GM18870 (cell line): ENCODE data around the gene RAB9A.
"Not testable (repeated sequence)": the region's sequence is repeated elsewhere in the genome, so short reads cannot be mapped to it uniquely, and the experiment has no call there.

Source experiments
- ATAC-seq: cut with Tn5 transposase; IDR thresholded peaks from one replicate; pipeline ENCODE4 v1.9.1; 2021; ENCODE audit warnings: moderate library complexity; ENCODE audit not compliant: unreplicated experiment

The RAB9A gene, protein sequence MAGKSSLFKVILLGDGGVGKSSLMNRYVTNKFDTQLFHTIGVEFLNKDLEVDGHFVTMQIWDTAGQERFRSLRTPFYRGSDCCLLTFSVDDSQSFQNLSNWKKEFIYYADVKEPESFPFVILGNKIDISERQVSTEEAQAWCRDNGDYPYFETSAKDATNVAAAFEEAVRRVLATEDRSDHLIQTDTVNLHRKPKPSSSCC

DNA sequence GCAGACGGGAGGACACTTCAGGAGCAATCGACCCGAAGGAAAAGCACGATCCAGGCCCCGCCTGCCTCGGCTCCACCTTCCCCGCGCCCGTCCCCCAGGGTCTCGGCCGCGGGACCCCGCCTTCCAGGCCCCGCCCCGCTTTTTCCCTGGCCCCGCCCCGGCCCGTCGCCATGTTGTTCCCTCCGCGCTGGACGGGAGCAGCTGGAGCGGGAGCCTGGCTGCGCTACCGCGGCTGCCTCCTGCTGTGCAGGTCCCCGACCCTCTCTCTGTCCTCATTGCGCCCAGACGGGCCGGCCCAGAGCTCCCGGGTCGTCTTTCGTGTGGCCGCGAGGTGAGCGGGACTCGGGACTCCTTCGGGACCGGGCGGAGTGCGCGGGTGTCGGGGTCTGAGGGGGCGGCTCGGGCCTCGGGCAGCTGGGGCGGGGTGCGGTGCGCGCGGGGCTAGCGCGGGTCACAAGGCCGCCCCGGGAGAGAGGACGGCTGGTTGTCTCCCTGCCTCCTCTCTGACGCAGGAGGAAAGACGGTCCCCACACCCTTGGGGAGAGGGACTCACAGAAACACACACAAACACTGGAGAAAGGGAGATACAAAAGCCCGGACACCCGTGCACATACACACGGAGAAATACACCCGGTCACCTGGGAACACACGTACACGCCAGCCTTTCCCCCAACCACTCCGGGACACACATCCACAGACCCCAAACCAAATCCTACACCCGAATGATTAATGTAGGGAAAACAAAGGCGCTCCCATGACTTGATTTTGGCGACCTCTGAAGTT is at the start of gene RAB9A:
Gene RAB9A (plus strand): TSS at position 171 of the 783 bp plus-strand sequence. CDS start 19,619 bp downstream, outside the sequence.
- peak; percentile 33 for ATAC-seq

DNA sequence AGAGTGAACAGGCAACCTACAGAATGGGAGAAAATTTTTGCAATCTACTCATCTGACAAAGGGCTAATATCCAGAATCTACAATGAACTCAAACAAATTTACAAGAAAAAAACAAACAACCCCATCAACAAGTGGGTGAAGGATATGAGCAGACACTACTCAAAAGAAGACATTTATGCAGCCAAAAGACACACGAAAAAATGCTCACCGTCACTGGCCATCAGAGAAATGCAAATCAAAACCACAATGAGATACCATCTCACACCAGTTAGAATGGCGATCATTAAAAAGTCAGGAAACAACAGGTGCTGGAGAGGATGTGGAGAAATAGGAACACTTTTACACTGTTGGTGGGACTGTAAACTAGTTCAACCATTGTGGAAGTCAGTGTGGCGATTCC is 47.2 kb upstream of the RAB9A start:
- not testable (repeated sequence) for ATAC-seq

DNA sequence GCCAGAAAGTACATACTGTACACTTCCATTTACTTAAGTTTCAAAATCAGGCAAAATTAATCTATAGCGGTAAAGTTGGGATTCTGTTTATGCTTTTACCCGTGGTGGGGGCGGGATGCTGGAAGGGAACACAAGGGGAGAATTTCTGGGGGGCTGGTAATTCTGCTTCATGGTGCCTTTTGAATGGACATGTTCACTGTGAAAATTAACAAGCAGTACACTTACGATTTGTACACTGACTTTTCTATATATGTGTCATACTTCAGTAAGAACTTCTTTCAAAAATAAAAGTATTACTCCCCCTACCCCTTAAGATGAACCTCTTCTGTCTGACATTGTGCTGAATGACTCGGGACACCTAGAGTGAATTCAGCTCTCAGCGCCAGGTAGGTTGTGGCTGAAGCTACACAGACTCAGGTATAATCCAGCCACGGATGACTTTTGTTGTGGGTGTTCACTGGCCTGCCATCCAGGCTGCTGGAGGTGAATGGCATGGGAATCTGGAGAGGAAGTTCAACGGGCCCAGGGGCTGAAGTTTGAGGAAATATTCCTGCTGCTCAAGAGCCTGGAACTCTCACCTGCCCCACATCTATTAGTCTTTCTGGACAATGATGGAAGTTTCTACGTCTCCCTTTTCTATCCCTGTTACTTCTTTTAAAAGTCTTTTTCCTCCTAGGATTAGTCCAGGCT is 43.3 kb upstream of the RAB9A start:
- no peak for ATAC-seq

DNA sequence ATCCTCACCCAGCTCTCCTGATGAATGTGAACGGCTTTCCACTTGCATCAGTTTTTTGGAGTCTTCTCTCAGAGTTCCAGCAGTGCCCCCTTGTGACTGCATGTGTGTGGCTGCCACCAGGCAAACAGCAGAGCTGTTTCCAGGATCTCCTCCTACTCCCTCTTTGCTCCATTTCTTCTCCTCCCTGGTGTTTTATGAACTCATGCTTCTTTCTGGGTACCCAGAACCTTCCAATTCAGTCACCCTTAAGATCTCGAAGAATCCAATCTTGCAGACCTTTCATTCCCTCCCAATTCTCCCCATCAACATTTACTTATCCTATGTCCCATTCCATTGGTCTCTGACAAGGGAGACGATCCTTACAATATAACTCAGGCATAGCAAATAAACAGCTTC is 42.8 kb upstream of the RAB9A start:
- ATAC-seq: no peak

DNA sequence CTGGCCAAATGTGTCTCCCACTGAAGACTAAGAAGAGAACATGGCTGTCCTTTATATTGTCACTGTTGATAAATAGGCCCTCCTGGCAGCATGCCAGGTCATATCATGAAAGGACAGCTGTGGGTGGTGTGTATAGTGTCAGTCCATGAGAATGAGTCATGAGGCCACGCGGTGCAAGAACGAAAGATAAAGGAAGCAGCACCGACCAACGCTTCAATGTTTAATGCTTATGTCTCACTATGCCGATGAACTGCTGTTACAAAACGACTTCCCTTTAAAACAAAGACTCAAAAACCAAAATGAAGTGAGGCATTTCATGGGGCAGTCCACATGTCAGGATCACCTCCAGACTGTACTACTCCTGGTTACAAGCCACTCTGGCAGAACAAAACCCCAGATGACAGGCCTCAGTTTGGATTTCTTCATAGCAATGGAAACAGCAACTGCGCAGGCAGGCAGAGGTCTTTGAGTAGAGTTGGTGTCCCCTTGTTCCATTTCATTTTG is 41.2 kb upstream of the RAB9A start:
- no peak for ATAC-seq

DNA sequence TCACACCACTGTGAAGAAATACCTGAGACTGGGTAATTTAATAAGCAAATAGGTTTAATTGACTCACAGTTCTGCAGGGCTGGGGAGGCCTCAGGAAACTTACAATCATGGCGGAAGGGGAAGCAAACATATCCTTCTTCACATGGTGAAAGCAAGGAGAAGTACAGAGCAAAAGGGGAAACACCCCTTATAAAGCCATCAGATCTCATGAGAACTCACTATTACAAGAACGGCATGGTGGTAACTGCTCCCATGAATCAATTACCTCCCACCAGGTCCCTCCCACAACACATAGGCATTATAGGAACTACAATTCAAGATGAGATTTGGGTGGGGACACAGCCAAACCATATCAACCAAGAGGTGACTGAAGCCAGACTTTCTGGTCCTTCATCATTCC is 40.6 kb upstream of the RAB9A start:
- not testable (repeated sequence) for ATAC-seq

DNA sequence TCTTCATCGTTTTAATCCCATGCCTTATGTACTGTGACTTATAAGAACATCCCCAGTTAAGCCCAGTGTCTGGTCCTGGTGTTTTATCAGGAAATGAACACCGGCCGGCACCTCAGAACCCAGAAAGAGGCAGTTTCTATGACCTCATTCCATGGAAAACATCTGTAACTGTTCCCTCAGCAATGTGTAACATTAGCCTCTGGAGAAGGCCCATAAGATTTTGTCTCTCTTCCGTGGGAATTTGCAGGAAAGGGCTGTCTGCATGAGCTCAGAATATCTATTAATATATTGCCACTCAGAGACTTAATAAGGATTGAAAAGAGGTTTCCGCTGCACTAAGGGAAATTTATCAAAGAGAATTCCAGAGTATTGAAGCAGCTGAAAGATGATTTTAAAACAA is 39.1 kb upstream of the RAB9A start:
- ATAC-seq: no peak

DNA sequence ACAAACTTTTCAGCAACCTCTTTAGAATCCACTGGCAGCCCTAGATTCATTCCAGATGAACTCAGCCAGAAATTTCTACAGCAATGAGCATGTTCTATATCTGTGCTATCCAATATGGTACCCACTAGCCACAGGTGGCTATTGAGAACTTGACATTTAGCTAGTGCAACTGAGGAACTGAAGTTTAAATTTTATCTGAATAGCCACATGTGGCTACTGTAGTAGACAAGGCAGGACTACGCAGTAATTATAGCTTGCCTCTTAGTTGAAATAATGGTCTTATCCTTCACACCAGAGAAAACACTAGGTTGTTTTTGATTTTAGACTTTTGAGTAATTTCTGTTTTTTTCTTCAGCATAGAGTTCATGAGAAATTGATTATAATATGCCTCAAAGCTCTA is 38.6 kb upstream of the RAB9A start:
- ATAC-seq: no peak

DNA sequence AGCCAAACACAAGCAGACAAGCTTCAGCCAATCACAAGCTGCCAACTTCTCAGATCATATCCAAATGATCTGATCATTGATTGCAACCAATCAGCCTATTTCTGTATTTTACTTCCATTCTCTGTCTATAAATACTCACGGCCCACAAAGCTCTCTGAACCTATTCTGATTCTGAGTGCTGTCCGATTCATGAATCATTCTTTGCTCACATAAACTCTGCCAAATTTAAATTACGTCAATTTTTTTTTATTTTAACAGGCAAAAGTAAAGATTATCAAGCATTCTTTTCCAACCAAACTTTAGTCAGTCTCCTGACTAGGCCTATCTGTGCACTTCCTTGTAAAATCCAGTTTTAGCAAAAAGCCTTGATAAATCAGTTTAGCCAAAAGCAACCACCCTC is 37.8 kb upstream of the RAB9A start:
- ATAC-seq: no peak

DNA sequence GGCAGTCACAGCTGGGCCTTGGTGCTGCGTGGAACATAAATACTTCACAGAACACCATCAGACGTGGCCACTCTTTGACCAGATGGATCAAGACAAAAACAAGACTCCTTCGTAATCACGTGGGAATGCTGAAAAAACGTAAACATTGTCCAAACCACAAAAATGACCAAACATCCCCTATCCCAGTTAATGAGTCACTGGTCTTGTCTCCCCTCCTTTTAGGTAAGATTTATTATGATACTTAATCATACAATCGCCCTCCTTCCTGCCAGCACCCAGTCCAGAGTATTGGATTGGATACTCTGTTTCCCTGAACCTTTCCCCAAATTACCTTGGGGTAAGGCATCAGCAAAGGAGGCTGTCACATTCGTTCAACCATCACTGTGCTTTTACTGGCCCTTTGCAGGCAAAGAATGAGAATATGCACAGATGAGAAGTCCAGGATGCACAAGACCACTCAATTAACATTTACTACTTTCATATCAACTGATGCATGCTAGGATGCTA is 36.6 kb upstream of the RAB9A start:
- peak; percentile 3 for ATAC-seq

DNA sequence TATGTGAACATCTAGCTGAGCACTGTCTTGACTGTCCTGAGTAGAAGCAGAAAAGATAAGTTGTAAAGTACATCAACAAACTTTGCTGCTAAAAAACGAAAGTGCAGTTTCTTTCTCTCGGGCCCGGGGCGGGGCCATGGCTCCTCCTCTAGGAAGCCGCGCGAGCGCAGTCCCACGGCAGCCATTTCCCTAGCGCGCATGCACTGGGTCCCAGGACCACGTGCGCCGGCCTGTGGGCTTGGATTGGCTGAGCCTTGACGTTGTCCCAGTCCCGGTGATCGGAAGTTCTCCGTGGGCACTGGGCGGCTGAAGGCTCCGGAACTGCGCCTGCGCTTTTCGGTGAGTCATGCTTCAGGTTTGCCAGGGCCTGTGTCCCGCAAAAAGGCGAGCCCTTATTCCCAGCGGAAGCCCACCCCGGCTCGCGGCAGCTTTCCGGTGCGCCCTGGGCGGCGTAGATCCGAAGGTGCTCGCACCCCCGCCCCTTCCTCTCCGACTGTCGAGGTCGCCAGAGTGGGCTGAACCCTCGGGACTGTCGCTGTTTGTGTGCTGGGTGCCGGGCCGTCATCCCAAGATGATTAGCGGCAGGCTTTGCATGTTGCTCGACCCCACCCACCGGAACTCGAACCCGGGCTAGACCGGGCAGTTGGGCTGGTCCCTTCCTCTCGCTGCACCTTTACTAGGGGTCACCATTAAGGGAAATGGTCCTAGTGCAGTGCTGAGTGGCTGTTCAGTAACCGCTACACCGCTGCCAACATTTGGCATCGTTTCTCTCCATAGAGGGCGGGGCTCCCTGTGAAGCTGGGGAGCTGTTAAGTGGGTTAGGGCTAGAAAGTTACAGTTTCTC is 35.9 kb upstream of the RAB9A start, which contains the start of gene TCEANC:
Gene TCEANC (plus strand): TSS at position 292 of the 844 bp plus-strand sequence. CDS start 9,368 bp downstream, outside the sequence.
- peak; percentile 93 for ATAC-seq

DNA sequence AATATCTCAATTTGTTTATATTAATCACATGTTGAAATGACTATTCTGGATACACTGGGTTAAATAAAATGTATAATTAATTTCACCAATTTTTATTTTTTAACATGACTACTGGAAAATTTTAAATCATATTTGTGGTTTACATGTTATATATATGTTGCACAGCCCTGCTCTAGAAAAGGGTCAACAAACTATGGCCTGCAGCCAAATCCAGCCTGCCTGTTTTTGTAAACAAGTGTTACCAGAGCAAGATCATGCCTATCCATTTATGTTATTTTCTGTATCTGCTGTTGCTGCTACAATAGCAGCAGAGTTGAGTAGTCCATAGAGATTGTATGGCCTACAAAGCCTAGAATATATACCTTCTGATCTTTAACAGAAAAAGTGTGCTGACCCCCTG is 34.8 kb upstream of the RAB9A start:
- ATAC-seq: no peak

DNA sequence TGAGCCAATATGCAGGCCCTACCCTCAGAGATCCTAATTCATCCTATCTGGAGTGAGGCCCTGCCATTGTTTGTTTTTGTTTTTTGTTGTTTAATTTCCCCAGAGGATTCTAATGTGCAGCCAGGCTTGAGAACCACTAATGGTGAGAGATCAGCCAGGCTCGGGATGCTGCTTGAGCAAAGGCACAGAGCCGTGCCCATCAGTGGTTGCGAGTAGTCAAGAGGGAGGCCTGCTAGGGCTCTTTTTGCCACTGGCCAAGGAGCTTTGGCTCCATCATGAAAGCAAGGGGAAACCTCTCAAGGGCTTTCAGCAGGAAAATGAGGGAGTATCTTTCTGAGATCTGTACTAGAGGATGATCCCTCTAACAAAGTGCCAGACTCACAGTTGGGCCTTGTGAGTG is 33.3 kb upstream of the RAB9A start:
- ATAC-seq: no peak

DNA sequence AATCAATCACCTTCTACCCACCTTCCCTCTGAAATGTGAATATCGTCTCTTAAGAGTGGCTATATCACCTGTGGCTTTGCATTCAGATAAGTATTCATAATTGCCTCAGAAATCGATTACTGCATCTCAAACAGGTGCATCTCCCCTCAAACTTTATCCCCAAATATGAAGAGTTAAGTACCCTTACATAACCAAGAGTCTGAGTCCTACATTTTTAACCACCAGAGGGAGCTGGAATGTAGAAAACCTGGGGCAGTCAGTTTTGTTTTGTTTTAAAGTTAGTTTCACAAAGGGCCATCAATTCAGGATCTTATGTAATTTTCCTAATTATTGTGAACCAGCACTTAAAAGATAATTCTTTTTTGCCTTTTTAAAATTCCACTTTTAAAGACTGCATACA is 30.3 kb upstream of the RAB9A start:
- no peak for ATAC-seq

DNA sequence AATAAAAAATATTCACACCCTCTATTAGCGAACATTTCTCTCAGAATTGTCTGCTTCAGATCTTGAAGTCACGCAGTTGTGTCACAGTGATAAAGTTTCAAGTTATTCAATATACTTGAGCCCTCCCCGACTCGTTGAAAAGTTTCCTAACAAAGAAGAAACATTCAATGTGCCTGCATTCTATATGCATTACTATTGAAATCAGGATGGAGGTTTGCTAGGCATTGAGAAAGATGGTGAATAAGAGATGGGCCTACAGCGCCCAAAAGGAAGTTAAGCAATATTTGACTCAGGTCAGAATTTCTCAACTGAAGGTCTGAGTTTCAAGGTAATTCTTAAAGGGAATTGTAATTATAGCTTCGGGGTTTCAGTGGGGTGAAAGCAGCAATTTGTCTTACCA is 29.9 kb upstream of the RAB9A start:
- no peak for ATAC-seq

DNA sequence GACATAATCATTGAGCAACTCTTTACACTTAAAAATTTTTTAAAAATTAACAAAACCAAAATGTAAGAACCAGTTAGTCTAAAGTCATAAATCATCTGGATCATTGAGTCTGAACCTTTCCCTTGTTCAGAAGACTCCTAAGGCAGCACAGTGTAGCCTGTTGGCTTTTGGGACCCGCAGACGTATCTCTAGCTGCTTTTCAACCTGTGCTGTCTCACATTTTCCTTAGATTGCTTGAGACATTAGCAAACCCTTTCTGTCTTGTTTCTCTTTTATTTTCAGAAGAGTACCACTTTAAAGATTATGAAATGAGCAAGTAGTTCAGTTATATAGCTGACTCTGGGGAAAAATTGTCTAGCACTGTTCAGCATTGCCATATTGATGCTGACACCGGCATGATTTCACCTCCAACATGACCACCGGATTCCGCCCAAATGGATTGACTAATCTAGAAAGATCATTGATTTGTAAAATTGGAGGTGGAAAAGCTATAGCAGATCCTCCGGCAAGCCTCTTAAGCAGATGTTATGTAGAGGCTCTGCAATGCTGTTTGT is 27.1 kb upstream of the RAB9A start:
- ATAC-seq: no peak

DNA sequence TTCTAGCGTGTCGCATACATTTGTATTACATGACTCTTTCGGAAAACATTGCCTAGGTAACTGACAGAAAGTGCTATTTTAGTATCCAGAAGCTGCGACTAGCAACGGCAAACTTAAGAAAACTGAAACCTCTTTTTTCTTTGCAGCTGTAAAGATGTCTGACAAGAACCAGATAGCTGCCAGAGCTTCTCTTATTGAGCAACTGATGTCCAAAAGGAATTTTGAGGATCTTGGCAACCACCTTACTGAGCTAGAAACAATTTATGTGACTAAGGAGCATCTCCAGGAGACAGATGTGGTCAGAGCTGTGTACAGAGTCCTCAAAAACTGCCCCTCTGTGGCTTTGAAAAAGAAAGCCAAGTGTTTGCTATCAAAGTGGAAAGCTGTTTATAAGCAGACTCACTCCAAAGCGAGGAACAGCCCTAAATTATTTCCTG is 26.6 kb upstream of the RAB9A start:
- no peak for ATAC-seq

DNA sequence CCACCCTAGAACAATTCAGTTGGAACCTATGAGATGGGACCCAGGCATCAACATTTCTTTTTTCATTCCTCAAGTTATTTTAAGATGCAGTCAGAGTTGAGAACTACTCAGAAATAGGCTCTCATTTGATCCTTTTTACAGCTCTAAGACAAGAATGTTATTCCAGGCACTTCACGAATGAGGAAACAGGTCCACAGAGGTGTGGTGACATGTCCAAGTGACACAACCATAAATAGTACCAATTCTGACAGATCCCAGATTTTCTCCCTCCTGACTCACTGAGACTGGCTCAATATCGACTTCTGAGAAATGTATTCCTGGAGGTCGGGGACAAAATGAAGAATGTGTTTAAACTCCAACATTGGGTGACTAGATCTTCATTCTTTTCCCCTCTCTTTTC is 24.9 kb upstream of the RAB9A start:
- ATAC-seq: no peak

DNA sequence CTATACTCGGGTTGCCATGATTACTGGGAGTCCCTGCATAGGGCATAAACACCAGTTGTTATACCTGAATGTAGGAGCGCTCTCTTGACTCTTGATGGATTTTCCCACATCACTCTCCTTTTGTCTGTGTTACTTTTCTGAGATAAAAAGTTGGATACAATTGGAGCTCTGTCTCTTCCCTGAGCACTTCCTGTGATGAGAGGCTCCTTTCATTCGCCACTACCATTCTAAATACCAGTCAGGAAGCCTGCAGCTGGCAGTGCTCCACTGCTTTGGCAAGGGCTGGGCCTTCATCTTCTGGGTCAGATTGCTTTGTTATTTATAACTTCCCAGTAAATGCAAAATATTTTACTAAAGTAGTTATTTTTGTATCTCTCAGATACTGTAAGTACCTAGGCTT is 22.1 kb upstream of the RAB9A start:
- ATAC-seq: no peak

DNA sequence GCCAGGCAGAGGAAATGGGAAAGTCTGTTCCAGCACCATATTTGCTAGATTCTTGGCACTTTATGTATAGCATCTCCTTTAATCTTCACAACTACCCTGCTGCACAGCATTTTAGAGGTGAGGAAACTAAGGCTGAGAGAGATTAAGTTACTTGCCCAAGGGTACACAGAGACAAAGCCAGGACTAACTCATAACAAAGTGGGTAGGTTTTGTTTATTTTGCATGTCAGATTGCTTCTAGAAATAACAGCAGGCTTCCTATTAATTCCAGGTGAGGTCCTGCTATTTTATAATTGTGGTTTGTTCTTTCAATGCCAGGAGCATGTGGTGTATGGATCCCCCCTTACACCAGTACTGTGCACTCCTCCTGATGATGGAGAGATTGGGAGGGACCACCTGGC is 21.0 kb upstream of the RAB9A start:
- no peak for ATAC-seq
